ENCODE results near the gene NUDT3.

The NUDT3 gene

DNA sequence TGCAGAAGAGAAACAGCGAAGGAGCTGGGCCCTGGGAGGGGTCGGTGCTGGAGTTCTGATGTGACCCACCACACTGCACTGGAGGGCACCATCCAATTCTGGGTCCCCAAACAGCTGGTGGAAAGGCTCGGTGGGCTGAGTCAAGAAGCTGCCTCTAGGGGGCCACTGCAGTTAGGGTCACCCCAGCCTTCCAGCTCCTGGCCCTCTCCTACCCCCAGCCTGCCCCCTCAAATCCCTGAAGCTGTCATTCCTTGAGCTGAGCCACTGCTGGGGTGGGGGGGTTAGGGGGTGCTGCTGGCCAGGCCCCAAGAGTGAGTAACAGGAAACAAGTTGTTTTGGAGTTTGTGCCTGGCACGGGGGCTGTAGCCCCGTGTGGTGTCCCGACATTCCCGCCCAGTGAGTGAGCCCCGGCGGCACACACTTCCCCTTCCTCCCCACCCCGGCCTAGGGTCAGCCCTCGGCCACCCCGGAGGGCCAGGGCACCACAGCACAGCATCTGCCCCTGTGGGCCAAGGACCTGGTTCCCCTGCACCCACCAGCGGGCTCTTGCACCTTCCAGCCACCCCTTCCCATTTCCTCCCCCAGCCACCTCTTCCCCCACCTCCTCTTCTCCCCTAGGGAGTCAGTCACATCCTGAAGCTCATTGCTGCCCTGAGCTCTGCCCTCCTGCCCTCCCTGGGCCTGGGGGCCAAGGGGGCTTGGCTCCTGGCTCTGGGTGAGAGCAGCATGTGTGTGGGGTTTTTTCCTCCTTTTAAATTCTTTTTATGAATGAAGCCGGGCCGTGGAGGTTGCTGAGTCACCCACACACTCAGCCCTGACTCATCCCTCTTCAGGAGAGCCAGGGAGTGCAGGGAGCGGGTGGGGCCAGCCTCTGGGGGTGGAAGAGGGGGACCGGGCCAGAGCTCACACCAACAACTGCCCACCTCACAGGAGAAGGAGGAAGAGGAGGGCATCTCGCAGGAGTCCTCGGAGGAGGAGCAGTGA is 148.3 kb downstream of the NUDT3 start:
- peak; percentile 85 for DNase-seq (ENCODE audit: low read depth)
- peak overlapping the region; percentile 24 for H3K4me3 ChIP-seq (ENCODE audit: low read length)

DNA sequence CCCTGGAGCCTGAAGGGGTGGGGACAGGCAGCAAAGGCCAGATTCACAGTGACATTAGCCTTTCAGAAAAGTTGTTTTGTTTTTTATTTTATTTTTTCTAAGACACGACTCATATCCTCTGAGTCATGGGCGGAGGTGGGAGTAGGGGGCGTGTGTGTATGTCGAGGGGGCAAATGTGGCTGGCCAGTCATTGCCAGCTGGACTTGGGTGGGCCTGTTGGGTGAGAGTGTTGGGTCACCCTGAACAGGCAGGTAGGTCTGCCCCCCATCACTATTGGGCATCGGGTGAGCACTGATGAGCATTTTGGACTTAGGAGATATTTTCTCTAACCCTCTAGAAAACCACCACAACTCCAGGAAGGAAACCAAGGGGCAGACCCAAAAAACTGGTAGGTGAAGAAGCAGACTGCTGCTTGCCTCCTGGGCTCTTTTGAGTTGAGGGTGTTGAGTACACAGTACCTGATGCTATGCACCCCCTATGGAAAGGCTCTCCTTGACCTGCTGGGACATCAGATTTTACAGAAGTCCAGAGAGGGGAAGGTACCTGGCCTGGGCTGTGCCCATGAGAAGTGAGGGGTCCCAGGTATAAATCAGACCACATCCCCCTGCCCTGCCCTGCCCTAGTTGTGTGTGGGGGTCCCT is 149.2 kb downstream of the NUDT3 start:
- H3K4me3 ChIP-seq (ENCODE audit: low read length): no peak overlapping the region
- no peak for DNase-seq (ENCODE audit: low read depth)
- TF ChIP-seq, protein P1, sequence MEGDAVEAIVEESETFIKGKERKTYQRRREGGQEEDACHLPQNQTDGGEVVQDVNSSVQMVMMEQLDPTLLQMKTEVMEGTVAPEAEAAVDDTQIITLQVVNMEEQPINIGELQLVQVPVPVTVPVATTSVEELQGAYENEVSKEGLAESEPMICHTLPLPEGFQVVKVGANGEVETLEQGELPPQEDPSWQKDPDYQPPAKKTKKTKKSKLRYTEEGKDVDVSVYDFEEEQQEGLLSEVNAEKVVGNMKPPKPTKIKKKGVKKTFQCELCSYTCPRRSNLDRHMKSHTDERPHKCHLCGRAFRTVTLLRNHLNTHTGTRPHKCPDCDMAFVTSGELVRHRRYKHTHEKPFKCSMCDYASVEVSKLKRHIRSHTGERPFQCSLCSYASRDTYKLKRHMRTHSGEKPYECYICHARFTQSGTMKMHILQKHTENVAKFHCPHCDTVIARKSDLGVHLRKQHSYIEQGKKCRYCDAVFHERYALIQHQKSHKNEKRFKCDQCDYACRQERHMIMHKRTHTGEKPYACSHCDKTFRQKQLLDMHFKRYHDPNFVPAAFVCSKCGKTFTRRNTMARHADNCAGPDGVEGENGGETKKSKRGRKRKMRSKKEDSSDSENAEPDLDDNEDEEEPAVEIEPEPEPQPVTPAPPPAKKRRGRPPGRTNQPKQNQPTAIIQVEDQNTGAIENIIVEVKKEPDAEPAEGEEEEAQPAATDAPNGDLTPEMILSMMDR (conservative IDR thresholded peaks at IDR 0.05; ENCODE audit: low read length): no peak

More for the DNA sequence above, 148.3 kb downstream of the NUDT3 start:
- TF ChIP-seq, protein P1 (conservative IDR thresholded peaks at IDR 0.05; ENCODE audit: low read length): peak; percentile 54

DNA sequence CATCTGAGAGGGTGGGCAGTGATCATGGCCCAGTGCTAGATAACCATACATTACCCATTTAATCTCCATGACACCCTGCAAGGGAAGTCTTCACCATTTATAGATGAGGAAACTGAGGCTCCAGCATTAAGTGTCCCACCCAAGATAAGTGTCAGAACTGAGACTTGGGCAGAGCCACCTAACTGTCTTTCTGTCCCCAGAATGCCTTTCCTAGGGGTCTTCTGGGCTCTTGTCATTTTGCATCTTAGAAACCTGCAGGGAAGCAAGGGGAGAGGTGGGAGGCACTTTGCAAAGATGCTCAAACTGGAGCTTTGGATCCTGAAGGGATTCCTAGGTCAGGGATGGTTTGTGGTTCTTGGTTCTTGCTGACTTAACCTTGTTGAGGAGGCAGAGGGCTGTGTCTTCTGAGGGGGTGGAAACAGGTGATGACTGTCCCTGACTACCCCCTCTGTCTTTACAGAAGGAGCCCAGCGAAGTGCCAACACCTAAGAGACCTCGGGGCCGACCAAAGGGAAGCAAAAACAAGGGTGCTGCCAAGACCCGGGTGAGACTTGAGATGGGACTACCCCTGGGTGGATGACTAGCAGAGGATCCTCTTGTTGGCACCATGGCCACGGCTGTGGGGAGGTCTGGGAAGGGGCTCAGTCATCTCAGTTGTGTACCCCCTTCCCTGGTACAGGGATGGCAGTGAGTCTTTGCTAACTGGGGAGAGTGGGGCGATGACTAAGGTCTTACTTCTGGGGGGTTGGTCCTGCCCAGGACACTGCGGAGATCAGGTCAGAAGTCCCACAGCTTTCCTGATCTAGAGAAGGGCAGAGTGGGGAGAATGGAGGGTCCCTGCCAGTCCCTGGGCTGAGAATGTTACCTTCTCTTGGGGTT is 150.0 kb downstream of the NUDT3 start:
- H3K4me3 ChIP-seq (ENCODE audit: low read length): no peak overlapping the region
- TF ChIP-seq, protein P1 (conservative IDR thresholded peaks at IDR 0.05; ENCODE audit: low read length): no peak
- DNase-seq (ENCODE audit: low read depth): no peak

DNA sequence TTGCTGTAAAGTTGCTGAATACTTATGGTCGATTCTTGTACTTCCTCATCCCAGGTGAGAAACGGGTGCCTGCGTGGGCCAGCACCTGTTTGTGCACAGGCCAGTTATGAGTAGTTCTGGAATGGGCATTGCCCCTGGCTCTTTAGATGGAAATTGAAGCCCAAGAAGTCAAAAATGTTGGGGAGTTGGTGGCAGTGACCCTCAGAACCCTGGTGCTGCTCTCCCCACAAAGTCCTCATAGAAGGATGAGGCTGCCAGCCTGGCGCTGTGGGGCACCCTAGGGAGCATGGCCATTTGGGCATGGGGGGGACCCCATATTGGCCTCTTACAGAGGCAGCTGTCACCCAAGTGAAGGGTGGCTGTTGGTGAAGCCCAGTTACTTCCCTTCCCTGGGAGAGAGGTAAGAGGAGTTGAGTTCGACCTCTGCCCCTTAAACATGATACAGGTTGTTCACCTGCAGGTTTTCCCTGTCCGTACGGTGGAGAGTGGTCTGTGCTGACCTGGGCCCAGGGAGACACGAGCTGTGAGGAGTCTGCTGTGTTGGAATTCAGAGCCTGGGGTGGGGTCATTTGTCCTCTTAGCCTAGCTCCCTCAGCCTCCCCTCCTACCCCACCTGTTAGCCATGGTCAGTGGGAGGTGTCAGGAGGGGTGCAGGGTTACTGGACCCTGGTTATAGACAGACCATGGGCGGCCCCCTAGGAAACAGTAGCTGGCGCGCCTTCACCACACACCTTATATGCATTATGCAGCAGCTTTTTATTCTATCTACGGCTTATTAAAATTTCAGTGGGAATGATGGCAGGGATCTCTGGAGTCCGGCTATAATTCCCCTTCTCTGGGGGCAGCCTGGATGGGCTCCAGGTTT is 150.9 kb downstream of the NUDT3 start:
- TF ChIP-seq, protein P1 (conservative IDR thresholded peaks at IDR 0.05; ENCODE audit: low read length): no peak
- DNase-seq (ENCODE audit: low read depth): no peak

DNA sequence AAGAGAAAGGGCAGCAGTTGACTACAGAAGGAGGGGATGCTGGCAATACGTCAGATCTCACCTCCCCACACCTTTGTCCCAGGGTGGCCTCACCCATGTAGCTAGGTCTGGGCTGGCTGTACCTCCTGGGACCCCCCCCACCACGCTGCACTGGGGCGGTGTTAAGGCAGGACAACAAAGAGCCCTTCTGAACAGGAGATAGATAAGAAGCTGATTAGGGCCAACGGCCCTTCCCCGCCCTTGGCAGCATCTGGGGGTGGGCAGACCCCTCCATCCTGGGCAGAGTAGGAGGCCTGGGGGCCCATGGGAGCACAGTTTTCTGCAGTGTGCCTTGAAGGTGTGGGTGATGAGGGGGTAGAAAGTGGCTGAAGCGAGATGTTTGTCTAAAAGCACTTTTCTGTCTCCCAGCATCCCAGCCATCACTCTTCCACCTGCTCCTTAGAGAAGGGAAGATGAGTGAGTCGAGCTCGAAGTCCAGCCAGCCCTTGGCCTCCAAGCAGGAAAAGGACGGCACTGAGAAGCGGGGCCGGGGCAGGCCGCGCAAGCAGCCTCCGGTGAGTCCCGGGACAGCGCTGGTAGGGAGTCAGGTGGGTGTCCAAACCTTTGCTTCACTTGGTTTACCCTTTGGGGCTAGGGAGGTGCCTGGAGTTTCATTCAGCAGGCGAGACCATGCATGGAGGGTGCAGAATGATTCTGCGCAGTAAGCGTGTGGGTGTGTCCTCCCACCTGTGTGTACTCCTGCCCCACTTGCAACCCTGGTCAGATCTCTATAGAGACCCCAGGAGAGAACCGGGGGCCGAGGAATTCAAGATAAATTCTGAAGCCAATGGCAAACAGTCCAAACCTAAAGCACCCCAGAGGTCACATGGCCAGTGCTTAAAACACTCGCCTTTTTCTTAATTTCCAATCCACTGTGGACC is 151.9 kb downstream of the NUDT3 start:
- TF ChIP-seq, protein P1 (conservative IDR thresholded peaks at IDR 0.05; ENCODE audit: low read length): no peak
- H3K4me3 ChIP-seq (ENCODE audit: low read length): no peak overlapping the region
- DNase-seq (ENCODE audit: low read depth): no peak

More for the DNA sequence above, 150.9 kb downstream of the NUDT3 start:
- H3K4me3 ChIP-seq (ENCODE audit: low read length): no peak overlapping the region
